Caco-2 (cell line): Measurements from ENCODE around the gene WDR6. TPM values are rescaled to one million over a fixed set of nuclear protein-coding genes. Genes with fewer than 3 reads are reported as not detected.

Experiments used
- BruUV-seq: library from RNA; stranded (reverse); fragments of 400-500 nt; replicated peaks from 2 replicates; lab custom pipeline; 2021; lab: Mats Ljungman, UMichigan
- CTCF ChIA-PET: fragments of 300-600 bp; sonication (Branson Sonifier 250); formaldehyde crosslinking; loops from one replicate; lab custom pipeline; 2022; ENCODE audit warnings: antibody characterized with exemption; lab: Charles Lee
- POLR2A ChIA-PET: fragments of 300-600 bp; sonication (Branson Sonifier 250); formaldehyde crosslinking; loops from one replicate; lab custom pipeline; 2022; ENCODE audit warnings: antibody characterized with exemption; lab: Charles Lee
- DNase-seq, 2 experiments: peaks; one replicate each; pipeline versions ENCODE4 v3.0.0 to v3.0.0-alpha.2; 2020 to 2022
- H3K27me3 ChIP-seq: replicated peaks from 2 replicates; pipeline ENCODE4 v1.6.0; 2011; ENCODE audit warnings: low read length; ENCODE audit not compliant: control insufficient read depth, insufficient read depth
- H3K36me3 ChIP-seq: 2 replicates; pipeline ENCODE4 v1.5.1; 2011; ENCODE audit warnings: low read length; ENCODE audit not compliant: control insufficient read depth, insufficient read depth
- H3K4me1 ChIP-seq: fragments of 250-450 bp; sonication (Bioruptor Pico); 2 replicates; pipeline ENCODE4 v1.5.1; 2020; ENCODE audit warnings: mild to moderate bottlenecking
- H3K4me3 ChIP-seq: 2 replicates; pipeline ENCODE4 v1.5.1; 2011; ENCODE audit warnings: low read depth, mild to moderate bottlenecking, control low read depth, low read length
- H3K9me3 ChIP-seq: fragments of 250-450 bp; sonication (Bioruptor Pico); 2 replicates; pipeline ENCODE4 v1.5.1; 2020; ENCODE audit warnings: mild to moderate bottlenecking, moderate library complexity
- H3K27ac Mint-ChIP-seq: one replicate; pipeline ENCODE4 v1.8.0; 2022; ENCODE audit warnings: mixed read lengths; ENCODE audit not compliant: unreplicated experiment
- H3K27me3 Mint-ChIP-seq: one replicate; pipeline ENCODE4 v1.8.0; 2022; ENCODE audit warnings: mixed read lengths; ENCODE audit not compliant: insufficient read depth, unreplicated experiment
- H3K36me3 Mint-ChIP-seq: one replicate; pipeline ENCODE4 v1.8.0; 2022; ENCODE audit warnings: mild to moderate bottlenecking, mixed read lengths; ENCODE audit not compliant: insufficient read depth, unreplicated experiment
- H3K4me1 Mint-ChIP-seq: one replicate; pipeline ENCODE4 v1.8.0; 2022; ENCODE audit warnings: low read depth, mixed read lengths; ENCODE audit not compliant: unreplicated experiment
- H3K4me3 Mint-ChIP-seq: one replicate; pipeline ENCODE4 v1.8.0; 2022; ENCODE audit warnings: mild to moderate bottlenecking, moderate library complexity, mixed read lengths; ENCODE audit not compliant: unreplicated experiment
- H3K9me3 Mint-ChIP-seq: one replicate; pipeline ENCODE4 v1.8.0; 2022; ENCODE audit warnings: mixed read lengths; ENCODE audit not compliant: unreplicated experiment
- intact Hi-C: fragments of 100-400 bp; cut with micrococcal nuclease; formaldehyde crosslinking; loops from one replicate; pipeline ENCODE4 v1.10.0; 2022; ENCODE audit not compliant: unreplicated experiment
- total RNA-seq: library from RNA; stranded (reverse); gene quantifications from 2 replicates; pipeline ENCODE4 v1.2.3, GENCODE V29; 2022
- TF ChIP-seq, protein P1 (sequence below), 2 experiments: fragments of 200-600 bp in 1 of 2; IDR thresholded peaks; 1 replicate in 1 of 2; 2 replicates in 1 of 2; pipeline versions ENCODE4 v1.5.1 to v1.8.0; 2011 to 2022; ENCODE audit warnings: antibody characterized with exemption in 1 of 2, control low read depth in 1 of 2, inconsistent platforms in 1 of 2, low read depth in 1 of 2, low read length in 1 of 2, mild to moderate bottlenecking in 1 of 2, moderate library complexity in 1 of 2; ENCODE audit not compliant: insufficient read depth in 1 of 2, severe bottlenecking in 1 of 2, unreplicated experiment in 1 of 2

The WDR6 gene
- total RNA-seq, 1 experiment from 2014 or later, result 184 TPM

DNA sequence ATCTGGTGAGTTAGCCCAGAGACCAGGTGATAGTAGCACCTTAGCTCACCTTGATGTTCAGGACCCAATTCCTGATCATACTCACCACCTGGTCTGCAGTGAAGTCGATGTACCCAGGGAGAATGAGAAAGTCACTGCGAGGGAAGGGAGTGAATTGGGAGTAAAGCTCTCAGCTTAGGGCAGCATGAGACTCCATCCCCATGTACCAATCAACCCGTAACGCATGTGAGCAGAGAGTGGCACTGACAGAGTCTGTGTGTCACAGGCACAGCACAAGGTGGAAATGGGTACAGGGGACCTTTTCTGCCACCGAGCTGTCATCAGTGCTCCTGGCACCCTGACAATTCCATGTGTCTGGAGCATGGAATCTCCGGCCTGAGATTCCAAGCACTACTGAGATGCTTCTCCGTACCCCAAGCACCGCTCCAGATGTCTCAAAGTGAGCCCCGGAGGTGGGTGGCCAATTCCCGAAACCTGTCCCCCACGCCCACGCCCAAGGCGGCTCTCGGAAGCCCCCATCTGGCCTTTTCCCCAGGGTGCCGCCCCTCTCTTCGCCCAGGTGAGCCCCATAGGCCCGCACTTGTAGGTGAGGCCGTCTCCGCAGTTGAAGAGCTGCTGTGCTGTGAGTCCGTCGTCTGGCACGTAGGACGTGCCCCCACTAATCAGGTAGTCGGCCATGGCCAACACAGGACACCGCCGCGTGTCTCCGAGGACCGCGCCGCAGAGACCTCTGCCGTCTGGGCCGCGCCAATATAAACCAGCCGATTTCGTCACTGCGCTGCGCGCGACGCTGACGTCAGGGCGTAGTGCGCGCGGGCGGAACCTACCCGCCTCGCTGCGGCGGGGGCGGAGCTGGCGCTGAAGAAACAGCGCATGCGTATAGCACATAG is 21.7 kb downstream of the WDR6 start, which contains the start of gene IMPDH2:
Gene IMPDH2, minus strand, starts transcription at position 726 of the 890 bp plus-strand sequence. Its CDS starts 48 bp downstream, at position 678.
- CTCF ChIA-PET, result interaction anchor here (0.5 to 1.0 kb wide), 4 partner anchors 9 to 420 kb away, joined by 3 to 6 read pairs (median 4); partner anchors contain the start of gene QRICH1
- DNase-seq, result peak; percentile 91 to 94
- intact Hi-C loops, result loop anchor here (1.0 to 10.0 kb wide), 2 partner anchors 8 to 126 kb away; no protein-coding TSS in a partner anchor
- Histone ChIP-seq H3K9me3 (no peaks in the 10 kb centered on the region), H3K4me3 (peak within 1 kb of the TSS; percentile 52), H3K4me1 (peaks cover 12% of the 10 kb centered on the region), H3K36me3 (peaks cover 6% of the 10 kb centered on the region), H3K27me3 (no peaks in the 10 kb centered on the region)
- H3K9me3 Mint-ChIP-seq, result no peaks in the 10 kb centered on the region
- BruUV-seq, result TSS peak; percentile 60
- no peaks in the 10 kb centered on the region for H3K27me3 Mint-ChIP-seq
- H3K4me1 Mint-ChIP-seq, result peaks cover 14% of the 10 kb centered on the region
- H3K27ac Mint-ChIP-seq, result peak within 1 kb of the TSS; percentile 100
- TF ChIP-seq, protein P1, sequence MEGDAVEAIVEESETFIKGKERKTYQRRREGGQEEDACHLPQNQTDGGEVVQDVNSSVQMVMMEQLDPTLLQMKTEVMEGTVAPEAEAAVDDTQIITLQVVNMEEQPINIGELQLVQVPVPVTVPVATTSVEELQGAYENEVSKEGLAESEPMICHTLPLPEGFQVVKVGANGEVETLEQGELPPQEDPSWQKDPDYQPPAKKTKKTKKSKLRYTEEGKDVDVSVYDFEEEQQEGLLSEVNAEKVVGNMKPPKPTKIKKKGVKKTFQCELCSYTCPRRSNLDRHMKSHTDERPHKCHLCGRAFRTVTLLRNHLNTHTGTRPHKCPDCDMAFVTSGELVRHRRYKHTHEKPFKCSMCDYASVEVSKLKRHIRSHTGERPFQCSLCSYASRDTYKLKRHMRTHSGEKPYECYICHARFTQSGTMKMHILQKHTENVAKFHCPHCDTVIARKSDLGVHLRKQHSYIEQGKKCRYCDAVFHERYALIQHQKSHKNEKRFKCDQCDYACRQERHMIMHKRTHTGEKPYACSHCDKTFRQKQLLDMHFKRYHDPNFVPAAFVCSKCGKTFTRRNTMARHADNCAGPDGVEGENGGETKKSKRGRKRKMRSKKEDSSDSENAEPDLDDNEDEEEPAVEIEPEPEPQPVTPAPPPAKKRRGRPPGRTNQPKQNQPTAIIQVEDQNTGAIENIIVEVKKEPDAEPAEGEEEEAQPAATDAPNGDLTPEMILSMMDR (IDR thresholded peaks at IDR 0.05; ENCODE audit: insufficient read depth in 1 of 2, low read depth in 1 of 2, low read length in 1 of 2, severe bottlenecking in 1 of 2, unreplicated experiment in 1 of 2), result no peak
- H3K36me3 Mint-ChIP-seq, result peaks cover 93% of the 10 kb centered on the region
- peak within 1 kb of the TSS; percentile 97 for H3K4me3 Mint-ChIP-seq
- POLR2A ChIA-PET, result interaction anchor here (0.5 to 1.7 kb wide), 14 partner anchors 7 to 446 kb away, joined by 3 to 26 read pairs (median 4); partner anchors contain the start of genes IP6K2, LAMB2, QRICH1 and USP19

DNA sequence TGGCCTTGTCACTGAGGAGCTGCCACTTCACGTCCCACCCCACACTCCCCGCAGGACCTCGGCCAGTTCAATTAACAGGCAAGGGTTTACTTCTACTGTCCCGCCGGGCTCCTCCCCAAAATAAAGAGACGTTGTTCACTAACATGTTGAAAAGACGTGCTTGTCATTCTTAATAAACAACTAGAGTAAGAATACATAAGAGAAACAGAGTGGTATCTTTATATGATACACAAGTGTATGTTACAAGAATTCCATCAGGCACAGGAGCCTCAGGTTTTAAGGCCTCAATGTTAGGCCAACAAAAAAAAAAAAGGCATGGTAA is 22.3 kb downstream of the WDR6 start:
- intact Hi-C loops, result loop anchor here (1.0 to 10.0 kb wide), 2 partner anchors 8 to 125 kb away; no protein-coding TSS in a partner anchor
- Mint-ChIP-seq H3K27ac (peak overlapping the region; percentile 100), H3K4me3 (peak overlapping the region; percentile 97), H3K9me3 (no peaks in the 10 kb centered on the region), H3K36me3 (peaks cover 93% of the 10 kb centered on the region), H3K4me1 (peaks cover 14% of the 10 kb centered on the region), H3K27me3 (no peaks in the 10 kb centered on the region)
- no TSS peak for BruUV-seq
- Histone ChIP-seq H3K4me3 (peak overlapping the region; percentile 52), H3K36me3 (peaks cover 6% of the 10 kb centered on the region), H3K27me3 (no peaks in the 10 kb centered on the region), H3K9me3 (no peaks in the 10 kb centered on the region), H3K4me1 (peaks cover 12% of the 10 kb centered on the region)
- TF ChIP-seq, protein P1 (IDR thresholded peaks at IDR 0.05; ENCODE audit: insufficient read depth in 1 of 2, low read depth in 1 of 2, low read length in 1 of 2, severe bottlenecking in 1 of 2, unreplicated experiment in 1 of 2), result no peak
- POLR2A ChIA-PET, result interaction anchor here (0.5 to 1.7 kb wide), 12 partner anchors 8 to 445 kb away, joined by 3 to 26 read pairs (median 4); partner anchors contain the start of genes IP6K2, LAMB2, QRICH1 and USP19
- CTCF ChIA-PET, result interaction anchor here (0.5 to 1.0 kb wide), 4 partner anchors 9 to 420 kb away, joined by 3 to 6 read pairs (median 4); partner anchors contain the start of gene QRICH1
- no peak for DNase-seq

DNA sequence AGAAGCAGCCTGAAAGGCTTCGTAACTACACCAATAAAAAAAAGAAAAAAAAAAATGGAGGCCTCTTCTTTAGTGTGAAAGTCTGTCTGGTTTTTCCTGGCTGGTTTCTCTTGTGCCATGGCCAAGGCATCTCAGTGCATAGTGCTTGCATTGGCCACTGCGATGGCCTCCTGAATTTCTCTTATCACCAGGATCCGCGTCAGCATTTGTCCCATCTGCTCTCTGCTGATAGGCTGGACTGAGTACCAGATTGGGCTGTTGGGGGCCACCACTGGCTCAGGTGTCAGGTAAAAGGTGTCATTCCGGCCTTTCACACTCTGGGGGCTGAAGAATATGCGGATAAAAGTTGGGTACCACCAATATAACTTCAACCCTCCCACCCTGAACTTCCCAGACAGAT is 23.1 kb downstream of the WDR6 start:
- POLR2A ChIA-PET, result no interaction called here
- H3K36me3 ChIP-seq, result peaks cover 3% of the 10 kb centered on the region
- intact Hi-C loops, result no loop called here

More for the DNA sequence above, 23.1 kb downstream of the WDR6 start:
- H3K27me3 ChIP-seq, result no peaks in the 10 kb centered on the region
- TF ChIP-seq, protein P1 (IDR thresholded peaks at IDR 0.05; ENCODE audit: insufficient read depth in 1 of 2, low read depth in 1 of 2, low read length in 1 of 2, severe bottlenecking in 1 of 2, unreplicated experiment in 1 of 2), result no peak
- H3K4me3 ChIP-seq, result no peak overlapping the region
- Mint-ChIP-seq H3K27me3 (no peaks in the 10 kb centered on the region), H3K4me3 (no peak overlapping the region), H3K36me3 (peaks cover 93% of the 10 kb centered on the region), H3K27ac (peak overlapping the region; percentile 100), H3K4me1 (peaks cover 14% of the 10 kb centered on the region), H3K9me3 (no peaks in the 10 kb centered on the region)
- no peaks in the 10 kb centered on the region for H3K9me3 ChIP-seq
- CTCF ChIA-PET, result no interaction called here
- BruUV-seq, result no TSS peak
- H3K4me1 ChIP-seq, result peaks cover 12% of the 10 kb centered on the region
- no peak for DNase-seq
